GM12873 (cell line): Measurements from ENCODE around the gene CRTC1.

Experiments
- TF ChIP-seq, protein P1 (sequence below): IDR thresholded peaks from 2 replicates; pipeline ENCODE4 v1.5.1; 2012; ENCODE audit warnings: low read depth, mild to moderate bottlenecking, moderate library complexity, low read length, control low read depth; ENCODE audit not compliant: insufficient read depth; ENCODE audit errors: missing control alignments

CRTC1 gene

DNA sequence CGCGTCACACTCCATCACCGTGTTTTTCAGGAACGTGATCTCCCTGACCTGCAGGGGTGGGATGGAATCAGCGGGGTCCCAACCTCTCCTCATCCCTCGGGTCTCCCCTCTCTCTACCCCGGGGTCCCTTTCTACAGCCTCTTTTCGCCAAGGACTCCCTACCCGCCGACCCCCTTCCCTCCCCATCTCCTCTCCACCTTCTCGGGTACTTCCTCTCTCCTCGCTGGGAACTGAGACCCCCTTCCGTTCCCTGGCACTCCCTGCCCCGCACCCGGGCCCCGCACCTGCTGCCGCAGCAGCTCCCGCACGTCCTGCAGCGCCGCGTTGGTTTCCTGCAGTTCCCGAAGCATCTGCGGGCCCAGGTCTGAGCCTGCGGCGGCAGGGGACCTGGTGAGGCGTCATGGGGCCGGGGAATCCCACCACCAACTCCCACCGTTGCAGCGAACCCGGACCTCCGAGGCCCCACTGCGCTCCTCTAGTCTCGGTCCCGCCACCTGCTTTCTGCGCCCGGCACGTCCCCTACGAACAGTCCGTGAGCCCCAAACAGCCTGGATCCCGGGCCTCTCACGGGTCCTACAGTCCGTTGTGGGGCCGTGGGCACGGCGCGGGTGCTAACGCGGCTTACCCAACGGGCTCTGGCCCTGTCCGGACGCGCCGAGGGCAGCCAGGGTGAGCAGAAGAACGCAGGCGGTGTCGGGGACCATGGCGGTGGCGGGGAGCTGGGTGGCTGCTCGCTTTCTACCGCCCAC, 107.3 kb downstream of the CRTC1 start, which contains the start of gene COMP:
Gene COMP (minus strand): TSS at position 740 of the 749 bp plus-strand sequence. CDS start 36 bp downstream, at position 704.
- TF ChIP-seq, protein P1, sequence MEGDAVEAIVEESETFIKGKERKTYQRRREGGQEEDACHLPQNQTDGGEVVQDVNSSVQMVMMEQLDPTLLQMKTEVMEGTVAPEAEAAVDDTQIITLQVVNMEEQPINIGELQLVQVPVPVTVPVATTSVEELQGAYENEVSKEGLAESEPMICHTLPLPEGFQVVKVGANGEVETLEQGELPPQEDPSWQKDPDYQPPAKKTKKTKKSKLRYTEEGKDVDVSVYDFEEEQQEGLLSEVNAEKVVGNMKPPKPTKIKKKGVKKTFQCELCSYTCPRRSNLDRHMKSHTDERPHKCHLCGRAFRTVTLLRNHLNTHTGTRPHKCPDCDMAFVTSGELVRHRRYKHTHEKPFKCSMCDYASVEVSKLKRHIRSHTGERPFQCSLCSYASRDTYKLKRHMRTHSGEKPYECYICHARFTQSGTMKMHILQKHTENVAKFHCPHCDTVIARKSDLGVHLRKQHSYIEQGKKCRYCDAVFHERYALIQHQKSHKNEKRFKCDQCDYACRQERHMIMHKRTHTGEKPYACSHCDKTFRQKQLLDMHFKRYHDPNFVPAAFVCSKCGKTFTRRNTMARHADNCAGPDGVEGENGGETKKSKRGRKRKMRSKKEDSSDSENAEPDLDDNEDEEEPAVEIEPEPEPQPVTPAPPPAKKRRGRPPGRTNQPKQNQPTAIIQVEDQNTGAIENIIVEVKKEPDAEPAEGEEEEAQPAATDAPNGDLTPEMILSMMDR: no peak

DNA sequence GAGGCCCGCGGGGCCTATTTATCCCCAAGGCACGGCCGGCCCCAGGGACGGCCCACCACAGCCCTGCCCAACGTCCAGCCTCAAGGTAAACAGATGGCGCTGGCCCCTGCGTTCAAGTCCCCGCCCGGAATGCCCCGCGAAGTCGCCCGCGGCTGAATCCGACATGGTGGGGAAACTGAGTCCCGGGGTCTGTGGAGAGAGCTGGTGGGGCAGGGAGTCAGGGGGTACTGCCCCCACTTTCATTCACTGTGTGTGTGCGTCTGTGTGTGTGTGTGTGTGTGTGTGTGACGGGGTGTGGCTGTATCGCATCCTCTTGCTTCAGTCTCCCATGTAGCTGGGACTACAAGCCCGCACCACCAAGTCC, 107.8 kb downstream of the CRTC1 start:
- TF ChIP-seq, protein P1: no peak

DNA sequence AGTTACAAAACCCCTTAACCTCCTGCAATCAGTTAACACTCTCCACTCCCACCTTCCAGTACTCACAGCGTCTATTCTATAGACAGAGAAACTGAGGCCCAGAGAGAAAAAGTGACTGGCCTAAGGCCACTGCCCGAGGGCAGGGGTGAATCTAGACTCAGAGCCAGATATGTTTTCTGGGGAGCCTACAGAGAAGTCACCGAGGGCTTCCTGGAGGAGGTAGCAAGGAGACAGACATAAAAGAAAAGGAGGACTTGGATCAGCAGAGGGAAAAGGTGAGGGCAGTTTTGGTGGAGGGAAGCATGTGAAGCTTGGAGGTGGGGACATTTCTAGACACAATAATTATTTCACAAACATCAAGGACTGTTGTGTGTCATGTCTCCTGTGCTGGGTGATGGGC, 109.2 kb downstream of the CRTC1 start:
- TF ChIP-seq, protein P1: no peak

DNA sequence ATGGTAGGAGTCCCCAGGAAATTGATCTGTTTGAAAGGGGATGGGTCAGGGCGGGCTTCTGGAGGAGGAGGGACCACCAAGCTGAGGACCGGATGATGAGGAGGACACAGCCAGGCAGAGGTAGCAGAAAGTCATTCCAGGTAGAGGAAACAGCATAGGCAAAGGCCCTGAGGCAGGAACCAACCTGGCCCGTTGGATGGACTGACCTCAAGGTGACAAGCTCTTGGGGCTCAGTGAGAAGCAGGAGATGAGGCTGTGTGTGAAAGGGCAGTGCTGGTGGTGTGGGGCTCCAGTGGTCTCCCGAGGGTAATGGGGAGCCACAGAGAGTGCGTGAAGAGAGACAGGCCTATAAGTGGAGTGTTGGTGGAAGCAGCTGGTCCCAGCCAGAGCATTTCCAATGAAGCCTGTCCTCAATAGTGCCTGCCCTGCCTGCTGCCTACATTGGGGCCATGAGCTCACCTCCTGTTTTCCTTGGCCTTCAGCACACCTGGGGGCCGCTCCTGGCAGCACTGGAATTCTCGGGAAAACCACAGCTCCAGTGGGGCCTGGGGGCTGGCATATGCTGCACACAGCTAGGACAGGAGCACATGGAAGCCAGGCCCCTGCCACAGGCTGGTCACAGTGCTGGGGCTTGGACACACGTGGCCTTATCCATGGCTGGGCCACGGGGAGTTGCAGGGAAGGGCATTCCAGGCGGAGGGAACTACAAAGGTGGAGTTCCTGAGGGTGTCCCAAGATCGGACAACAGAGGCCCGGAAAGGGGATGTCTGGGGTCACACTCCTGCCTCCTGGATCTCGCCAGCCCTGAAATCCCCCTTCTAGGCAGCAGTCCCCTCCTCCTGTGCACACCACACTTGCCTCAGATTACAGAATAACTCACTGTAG, 109.9 kb downstream of the CRTC1 start:
- TF ChIP-seq, protein P1: no peak

DNA sequence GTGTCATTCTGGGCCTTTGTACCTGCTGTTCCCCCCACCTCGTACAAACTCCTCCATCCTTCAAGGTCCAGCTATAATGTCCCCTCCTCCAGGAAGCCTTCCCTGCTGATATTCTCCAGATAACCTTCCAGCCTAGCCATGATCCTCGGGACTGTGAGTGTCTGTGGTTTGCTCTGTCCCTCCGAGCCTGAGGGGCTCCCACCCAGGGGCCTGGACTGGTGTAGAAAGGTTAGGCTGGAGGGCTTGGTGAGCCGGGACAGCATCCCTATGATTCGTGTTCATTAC, 110.5 kb downstream of the CRTC1 start:
- TF ChIP-seq, protein P1: no peak

DNA sequence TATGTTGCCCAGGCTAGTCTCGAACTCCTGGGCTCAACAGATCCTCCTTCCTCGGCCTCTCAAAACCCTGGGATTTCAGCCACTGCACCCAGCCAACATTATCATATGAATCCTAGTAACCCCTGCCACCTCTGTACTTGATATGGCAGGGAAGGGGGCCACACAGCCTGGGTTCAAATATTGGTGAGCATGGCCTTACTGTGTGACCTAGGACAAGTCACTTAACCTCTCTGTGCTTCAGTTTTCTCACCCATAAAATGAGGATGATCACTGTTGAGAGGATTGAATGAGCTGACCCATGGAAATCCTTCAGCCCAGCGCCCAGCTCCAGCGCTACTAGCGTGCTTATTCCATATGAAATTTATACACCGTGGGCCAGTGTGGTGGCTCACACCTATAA, 111.2 kb downstream of the CRTC1 start:
- TF ChIP-seq, protein P1: no peak

DNA sequence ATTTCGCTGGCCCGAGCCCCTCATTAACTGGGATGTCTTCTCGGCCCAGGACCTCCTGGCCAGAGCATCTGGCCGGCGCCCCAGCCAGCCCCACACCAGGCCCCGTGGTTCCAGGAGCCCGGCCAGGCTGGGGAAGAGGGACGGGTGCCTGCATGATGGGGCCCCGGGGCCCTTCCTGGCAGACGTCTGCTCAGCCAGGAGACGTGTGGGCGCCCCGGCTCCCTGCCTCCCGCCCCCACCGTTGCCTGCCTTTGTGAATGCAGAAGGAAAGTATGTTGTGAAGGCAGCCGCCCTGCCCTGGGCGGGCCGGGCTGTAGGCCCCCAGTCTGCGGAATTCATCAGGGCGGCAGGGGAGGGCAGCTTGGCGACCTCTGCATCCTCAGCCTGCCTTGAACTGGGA, 112.1 kb downstream of the CRTC1 start:
- TF ChIP-seq, protein P1: no peak
